ENCODE measurements around the gene CYFIP1. TPM values are rescaled to one million over a fixed set of nuclear protein-coding genes. Genes with fewer than 3 reads are reported as not detected.

Gene CYFIP1
- total and polyA plus RNA-seq, 9 of the 15 experiments (the other 6 are each of a cell fraction or from before 2014, with no cell fraction given): 3.8 to 59.8 (median 28.3) TPM

GRCh38 chr15:22892333-22892732 is 87.8 kb downstream of the CYFIP1 start:
- Histone ChIP-seq H3K4me3 (no peak overlapping the region), H3K4me2 (ENCODE audit: insufficient read depth, low read length) (no peak overlapping the region), H3K27ac (ENCODE audit: extremely low read depth, low read depth, low read length) (no peak overlapping the region; the same call in 2 of the 3 replicates), H3K4me1 (replicated peaks in 1 of 2; ENCODE audit: control insufficient read depth in 2 of 2, insufficient read depth in 2 of 2, low read length in 2 of 2) (peaks cover 19 to 35% of the 10 kb centered on the region in 2 experiments), H4K20me1 (replicated peaks; ENCODE audit: control insufficient read depth, insufficient read depth, low read length) (no peaks in the 10 kb centered on the region), H3K79me2 (ENCODE audit: control insufficient read depth, insufficient read depth, low read length) (no peaks in the 10 kb centered on the region), H3K27me3 (ENCODE audit: control insufficient read depth in 2 of 2, insufficient read depth in 2 of 2, low read length in 2 of 2) (no peaks in the 10 kb centered on the region), H3K9ac (ENCODE audit: insufficient read depth in 1 of 2, low read depth in 2 of 2, low read length in 2 of 2) (no peak overlapping the region), H2AFZ (ENCODE audit: low read depth, low read length) (no peak overlapping the region), H3K36me3 (ENCODE audit: control insufficient read depth, insufficient read depth, low read length) (peaks cover 7% of the 10 kb centered on the region; the same call in 2 of the 3 replicates), H3K9me3 (replicated peaks; ENCODE audit: control insufficient read depth, insufficient read depth, low read depth, low read length) (no peaks in the 10 kb centered on the region), H3K9me1 (ENCODE audit: control insufficient read depth, insufficient read depth, low read length) (no peaks in the 10 kb centered on the region)
- ChIA-PET POLR2A (interaction anchor here (0.7 to 1.4 kb wide), 3 partner anchors 12 to 479 kb away, joined by 3 to 6 read pairs (median 3); no protein-coding TSS in a partner anchor), CTCF (ENCODE audit: low intra/inter-chr PET ratio) (no interaction called here)
- in situ Hi-C loops (cut with MboI) (no loop called here), intact Hi-C loops (cut with micrococcal nuclease) (no loop called here)
- BruUV-seq (replicated peaks): no TSS peak
- ATAC-seq (peak; percentile 69), DNase-seq (ENCODE audit: extremely low read depth in 1 of 4, low spot score in 3 of 4) (peak; percentile 39 to 58 (median 40)), FAIRE-seq (no peak)
- TF ChIP-seq CXXC5 (CRISPR knock-in tag; IDR thresholded peaks at IDR 0.05) (peak; percentile 36; the same call in 1 of the 2 replicates), ADNP (tag; IDR thresholded peaks at IDR 0.05) (no peak), ARID1B (IDR thresholded peaks at IDR 0.05) (peak; percentile 68), CBFA2T2 (conservative IDR thresholded peaks at IDR 0.05) (peak; percentile 63), CCAR2 (IDR thresholded peaks at IDR 0.05; ENCODE audit: low read depth, low read length) (no peak), MTA2 (IDR thresholded peaks at IDR 0.05; ENCODE audit: low read depth) (peak; percentile 32; the same call in 1 of the 2 replicates), JUN (IDR thresholded peaks at IDR 0.05; ENCODE audit: borderline replicate concordance, low read depth, low read length) (no peak), JUN (CRISPR knock-in tag; IDR thresholded peaks at IDR 0.05; ENCODE audit: borderline replicate concordance) (no peak), ZNF408 (CRISPR knock-in tag; IDR thresholded peaks at IDR 0.05; ENCODE audit: low read depth) (no peak), TEAD4 (IDR thresholded peaks at IDR 0.05; ENCODE audit: low read length) (peak; percentile 49), TEAD4 (CRISPR knock-in tag; IDR thresholded peaks at IDR 0.05; ENCODE audit: borderline replicate concordance) (no peak), CBFA2T3 (IDR thresholded peaks at IDR 0.05) (peak; percentile 81), ZNF146 (CRISPR knock-in tag; IDR thresholded peaks at IDR 0.05; ENCODE audit: unreplicated experiment) (no peak), TAL1 (IDR thresholded peaks at IDR 0.05) (peak; percentile 64; the same call in 1 of the 2 replicates), DPF2 (IDR thresholded peaks at IDR 0.05) (peak; percentile 22; the same call in 1 of the 2 replicates), TCF3 (CRISPR knock-in tag; IDR thresholded peaks at IDR 0.05) (peak; percentile 66), NCOA6 (IDR thresholded peaks at IDR 0.05) (no peak), TRIM25 (IDR thresholded peaks at IDR 0.05; ENCODE audit: borderline replicate concordance) (no peak), GATA2 (CRISPR knock-in tag; IDR thresholded peaks at IDR 0.05) (peak; percentile 41; the same call in 1 of the 2 replicates), SOX6 (IDR thresholded peaks at IDR 0.05) (0 out of 2 replicates have a peak, but pooled peaks have one; percentile 18)
- WGBS (ENCODE audit: insufficient coverage, low coverage, missing lambda C conversion rate): 40% methylated on average over 9 of the region's 9 CpGs

Measured in K562 (cell line).